Hematopoietic multipotent progenitor cell treated with erythropoietin and hydrocortisone succinate and interleukin-3 and kit ligand, for 15 days (in vitro differentiated cells): Measurements from ENCODE around the gene XPC.
A peak's percentile ranks its signal among the peaks of the same experiment; 100 is the strongest.
"Not testable (repeated sequence)": the region's sequence is repeated elsewhere in the genome, so short reads cannot be mapped to it uniquely, and the experiment has no call there.

Source experiments
- DNase-seq: peaks from one replicate; pipeline ENCODE4 v3.0.0-alpha.2; 2015; ENCODE audit warnings: low spot score

Gene XPC

GRCh38 chr3:14133188-14133800, 45.1 kb downstream of the XPC start:
- no peak for DNase-seq

GRCh38 chr3:14132689-14133088, 45.7 kb downstream of the XPC start:
- no peak for DNase-seq

- no peak for DNase-seq
Measured at GRCh38 chr3:14132120-14132519, 46.3 kb downstream of the XPC start.

- DNase-seq: no peak
Measured at GRCh38 chr3:14131134-14131533, 47.3 kb downstream of the XPC start.

GRCh38 chr3:14130707-14131106, 47.7 kb downstream of the XPC start:
- no peak for DNase-seq

GRCh38 chr3:14130230-14130629, 48.2 kb downstream of the XPC start:
- DNase-seq: no peak

- no peak for DNase-seq
Measured at GRCh38 chr3:14129296-14129695, 49.1 kb downstream of the XPC start.

- no peak for DNase-seq
Measured at GRCh38 chr3:14128724-14129123, 49.7 kb downstream of the XPC start.

- DNase-seq: no peak
Measured at GRCh38 chr3:14127516-14128161, 50.8 kb downstream of the XPC start.

- no peak for DNase-seq
Measured at GRCh38 chr3:14126887-14127505, 51.4 kb downstream of the XPC start.

GRCh38 chr3:14126017-14126886, 52.1 kb downstream of the XPC start:
- no peak for DNase-seq

- DNase-seq: peak; percentile 84
Measured at GRCh38 chr3:14125193-14126016, 53.0 kb downstream of the XPC start.

- DNase-seq: peak; percentile 99
Measured at GRCh38 chr3:14124615-14125192, 53.7 kb downstream of the XPC start, which contains the start of the genes CHCHD4 and TMEM43. Gene CHCHD4, minus strand, starts transcription at chr3:14124870. Its CDS starts 194 bp downstream, at chr3:14124676. Gene TMEM43, plus strand, starts transcription at chr3:14125052. Its CDS starts 142 bp downstream, at chr3:14125194.

- peak; percentile 34 for DNase-seq
Measured at GRCh38 chr3:14124223-14124614, 54.2 kb downstream of the XPC start.

GRCh38 chr3:14123308-14124222, 54.8 kb downstream of the XPC start:
- no peak for DNase-seq

- DNase-seq: no peak
Measured at GRCh38 chr3:14122301-14122700, 56.1 kb downstream of the XPC start.

- DNase-seq: no peak
Measured at GRCh38 chr3:14121859-14122258, 56.5 kb downstream of the XPC start.

- DNase-seq: not testable (repeated sequence)
Measured at GRCh38 chr3:14120921-14121448, 57.4 kb downstream of the XPC start.

GRCh38 chr3:14120111-14120920, 58.1 kb downstream of the XPC start:
- DNase-seq: no peak
